Measurements from ENCODE around the gene SIRT2.
"Not testable (repeated sequence)": the region's sequence is repeated elsewhere in the genome, so short reads cannot be mapped to it uniquely, and the experiment has no call there.

The SIRT2 gene

GRCh38 chr19:38838208-38838985, 61.0 kb downstream of the SIRT2 start:
- Histone ChIP-seq H3K9me3 (ENCODE audit: control insufficient read depth, low read length) (no peaks in the 10 kb centered on the region), H3K36me3 (ENCODE audit: control insufficient read depth, insufficient read depth, low read length, severe bottlenecking) (peaks cover 79% of the 10 kb centered on the region), H3K4me3 (ENCODE audit: low read length) (no peak overlapping the region), H3K4me1 (ENCODE audit: control insufficient read depth, insufficient read depth, low read length) (peaks cover 7% of the 10 kb centered on the region), H3K27me3 (replicated peaks; ENCODE audit: control insufficient read depth, insufficient read depth, low read length) (no peaks in the 10 kb centered on the region), H3K9ac (ENCODE audit: low read length) (peak overlapping the region; percentile 31)
- no peak for DNase-seq (ENCODE audit: low read depth)

DNA sequence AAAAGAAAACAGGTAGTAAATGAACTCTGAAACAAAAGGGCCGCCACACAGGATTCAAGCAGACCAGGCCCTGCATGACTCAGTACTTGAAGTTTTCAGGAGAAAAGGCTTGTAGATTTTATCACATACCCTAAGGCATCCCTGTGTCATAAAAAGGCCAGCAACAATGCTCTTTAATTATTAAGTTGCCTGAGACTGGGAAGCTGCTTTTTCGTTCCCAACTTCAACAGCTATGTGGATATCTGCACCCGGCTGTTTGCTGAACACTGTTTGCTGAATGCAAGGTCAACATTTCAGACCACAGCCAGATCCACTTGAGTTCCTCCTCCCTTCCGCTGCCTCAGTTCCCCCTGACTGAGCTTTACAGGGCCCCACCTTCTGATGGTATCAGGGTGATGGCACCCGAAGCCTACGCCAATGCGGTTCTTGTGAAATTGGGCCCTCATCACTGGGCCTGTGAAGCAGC, 61.7 kb downstream of the SIRT2 start:
- peak; percentile 21 for DNase-seq (ENCODE audit: low read depth)
- peaks cover 72% of the 10 kb centered on the region for H3K36me3 ChIP-seq (ENCODE audit: control insufficient read depth, insufficient read depth, low read length, severe bottlenecking)

GRCh38 chr19:38836983-38837626, 62.3 kb downstream of the SIRT2 start:
- no peak for DNase-seq (ENCODE audit: low read depth)
- H3K9me3 ChIP-seq (ENCODE audit: control insufficient read depth, low read length): no peaks in the 10 kb centered on the region
- H3K36me3 ChIP-seq (ENCODE audit: control insufficient read depth, insufficient read depth, low read length, severe bottlenecking): peaks cover 66% of the 10 kb centered on the region
- peaks cover 16% of the 10 kb centered on the region for H3K4me1 ChIP-seq (ENCODE audit: control insufficient read depth, insufficient read depth, low read length)
- H3K9ac ChIP-seq (ENCODE audit: low read length): no peak overlapping the region
- H3K4me3 ChIP-seq (ENCODE audit: low read length): no peak overlapping the region
- H3K27me3 ChIP-seq (replicated peaks; ENCODE audit: control insufficient read depth, insufficient read depth, low read length): no peaks in the 10 kb centered on the region

More for the DNA sequence above, 61.7 kb downstream of the SIRT2 start:
- H3K9me3 ChIP-seq (ENCODE audit: control insufficient read depth, low read length): no peaks in the 10 kb centered on the region
- peaks cover 10% of the 10 kb centered on the region for H3K4me1 ChIP-seq (ENCODE audit: control insufficient read depth, insufficient read depth, low read length)
- no peaks in the 10 kb centered on the region for H3K27me3 ChIP-seq (replicated peaks; ENCODE audit: control insufficient read depth, insufficient read depth, low read length)
- no peak overlapping the region for H3K4me3 ChIP-seq (ENCODE audit: low read length)
- peak overlapping the region; percentile 1 for H3K9ac ChIP-seq (ENCODE audit: low read length)

- Histone ChIP-seq H3K9me3 (ENCODE audit: control insufficient read depth, low read length) (no peaks in the 10 kb centered on the region), H3K36me3 (ENCODE audit: control insufficient read depth, insufficient read depth, low read length, severe bottlenecking) (peaks cover 59% of the 10 kb centered on the region), H3K9ac (ENCODE audit: low read length) (no peak overlapping the region), H3K4me3 (ENCODE audit: low read length) (no peak overlapping the region), H3K4me1 (ENCODE audit: control insufficient read depth, insufficient read depth, low read length) (peaks cover 19% of the 10 kb centered on the region), H3K27me3 (replicated peaks; ENCODE audit: control insufficient read depth, insufficient read depth, low read length) (no peaks in the 10 kb centered on the region)
- no peak for DNase-seq (ENCODE audit: low read depth)
Measured at GRCh38 chr19:38836159-38836982, 63.0 kb downstream of the SIRT2 start.

- Histone ChIP-seq H3K9me3 (ENCODE audit: control insufficient read depth, low read length) (no peaks in the 10 kb centered on the region), H3K9ac (ENCODE audit: low read length) (no peak overlapping the region), H3K4me3 (ENCODE audit: low read length) (no peak overlapping the region), H3K36me3 (ENCODE audit: control insufficient read depth, insufficient read depth, low read length, severe bottlenecking) (peaks cover 43% of the 10 kb centered on the region), H3K4me1 (ENCODE audit: control insufficient read depth, insufficient read depth, low read length) (peaks cover 37% of the 10 kb centered on the region), H3K27me3 (replicated peaks; ENCODE audit: control insufficient read depth, insufficient read depth, low read length) (no peaks in the 10 kb centered on the region)
- no peak for DNase-seq (ENCODE audit: low read depth)
Measured at GRCh38 chr19:38834590-38834989, 64.8 kb downstream of the SIRT2 start.

GRCh38 chr19:38834104-38834490, 65.3 kb downstream of the SIRT2 start:
- Histone ChIP-seq H3K27me3 (replicated peaks; ENCODE audit: control insufficient read depth, insufficient read depth, low read length) (no peaks in the 10 kb centered on the region), H3K36me3 (ENCODE audit: control insufficient read depth, insufficient read depth, low read length, severe bottlenecking) (peaks cover 38% of the 10 kb centered on the region), H3K9me3 (ENCODE audit: control insufficient read depth, low read length) (no peaks in the 10 kb centered on the region), H3K4me1 (ENCODE audit: control insufficient read depth, insufficient read depth, low read length) (peaks cover 42% of the 10 kb centered on the region), H3K4me3 (ENCODE audit: low read length) (no peak overlapping the region), H3K9ac (ENCODE audit: low read length) (no peak overlapping the region)
- no peak for DNase-seq (ENCODE audit: low read depth)

GRCh38 chr19:38833092-38833425, 66.4 kb downstream of the SIRT2 start:
- Histone ChIP-seq H3K4me1 (ENCODE audit: control insufficient read depth, insufficient read depth, low read length) (peaks cover 45% of the 10 kb centered on the region), H3K36me3 (ENCODE audit: control insufficient read depth, insufficient read depth, low read length, severe bottlenecking) (peaks cover 31% of the 10 kb centered on the region), H3K9me3 (ENCODE audit: control insufficient read depth, low read length) (no peaks in the 10 kb centered on the region), H3K9ac (ENCODE audit: low read length) (no peak overlapping the region), H3K4me3 (ENCODE audit: low read length) (no peak overlapping the region), H3K27me3 (replicated peaks; ENCODE audit: control insufficient read depth, insufficient read depth, low read length) (no peaks in the 10 kb centered on the region)
- DNase-seq (ENCODE audit: low read depth): no peak

DNA sequence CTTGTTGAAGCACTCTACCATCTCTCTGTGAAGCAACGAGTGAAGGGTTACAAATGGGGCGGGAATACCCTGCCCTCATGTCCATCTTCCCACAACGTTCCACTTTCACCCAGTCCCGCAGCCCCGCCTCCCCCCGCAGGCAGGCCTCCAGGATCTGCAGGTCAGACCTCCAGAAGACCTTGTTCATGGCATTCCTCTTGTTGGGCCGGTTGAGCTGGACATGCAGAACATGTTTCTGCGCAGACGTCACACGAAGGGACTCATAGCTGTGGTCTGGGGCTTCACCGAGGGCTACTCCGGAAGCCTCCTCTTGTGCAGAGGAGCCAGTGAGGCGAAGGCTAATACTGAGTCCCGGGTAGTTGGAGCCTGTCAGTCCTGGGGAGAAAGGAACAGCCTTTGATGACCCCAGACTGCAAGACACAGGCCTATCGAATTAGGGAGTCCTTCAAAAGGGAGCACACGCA, 68.2 kb downstream of the SIRT2 start:
- Histone ChIP-seq H3K4me1 (ENCODE audit: control insufficient read depth, insufficient read depth, low read length) (peaks cover 45% of the 10 kb centered on the region), H3K36me3 (ENCODE audit: control insufficient read depth, insufficient read depth, low read length, severe bottlenecking) (peaks cover 23% of the 10 kb centered on the region), H3K4me3 (ENCODE audit: low read length) (peak overlapping the region; percentile 87), H3K9ac (ENCODE audit: low read length) (peak overlapping the region; percentile 96), H3K9me3 (ENCODE audit: control insufficient read depth, low read length) (no peaks in the 10 kb centered on the region), H3K27me3 (replicated peaks; ENCODE audit: control insufficient read depth, insufficient read depth, low read length) (no peaks in the 10 kb centered on the region)
- DNase-seq (ENCODE audit: low read depth): peak; percentile 92

DNA sequence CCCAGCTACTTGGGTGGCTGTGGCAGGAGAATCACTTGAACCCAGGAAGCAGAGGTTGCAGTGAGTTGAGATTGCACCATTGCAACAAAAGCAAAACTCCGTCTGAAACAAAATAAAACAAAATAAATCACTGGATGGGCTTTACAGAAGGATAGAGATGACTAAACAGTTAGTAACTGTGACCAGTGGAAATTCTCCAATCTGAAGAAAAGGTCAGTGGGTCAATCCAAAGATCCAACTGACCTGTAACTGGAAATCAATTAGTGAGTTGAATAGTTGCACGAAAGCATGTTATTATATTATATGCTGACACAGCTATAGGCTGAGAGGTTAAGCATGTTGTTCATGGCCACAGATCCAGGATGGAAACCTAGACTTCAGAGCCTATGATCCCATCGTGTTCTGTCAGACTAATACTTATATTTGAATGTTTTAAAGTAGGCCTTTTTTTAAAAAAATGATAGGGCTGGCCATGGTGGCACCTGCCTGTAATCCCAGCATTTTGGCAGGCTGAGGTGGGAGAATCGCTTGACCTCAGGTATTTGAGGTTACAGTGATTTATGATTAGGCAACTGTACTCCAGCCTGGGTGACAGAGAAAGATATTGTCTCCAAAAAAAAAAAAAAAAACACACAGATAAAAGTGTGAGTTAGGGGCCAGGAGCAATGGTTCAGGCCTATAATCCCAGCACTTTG, 69.2 kb downstream of the SIRT2 start:
- peak overlapping the region; percentile 87 for H3K4me3 ChIP-seq (ENCODE audit: low read length)
- peaks cover 38% of the 10 kb centered on the region for H3K4me1 ChIP-seq (ENCODE audit: control insufficient read depth, insufficient read depth, low read length)
- peaks cover 18% of the 10 kb centered on the region for H3K36me3 ChIP-seq (ENCODE audit: control insufficient read depth, insufficient read depth, low read length, severe bottlenecking)
- H3K9me3 ChIP-seq (ENCODE audit: control insufficient read depth, low read length): no peaks in the 10 kb centered on the region
- H3K27me3 ChIP-seq (replicated peaks; ENCODE audit: control insufficient read depth, insufficient read depth, low read length): no peaks in the 10 kb centered on the region
- DNase-seq (ENCODE audit: low read depth): peak; percentile 38
- peak overlapping the region; percentile 96 for H3K9ac ChIP-seq (ENCODE audit: low read length)

GRCh38 chr19:38829203-38829602, 70.2 kb downstream of the SIRT2 start:
- not testable (repeated sequence) for H3K27me3 ChIP-seq (replicated peaks; ENCODE audit: control insufficient read depth, insufficient read depth, low read length); H3K9me3 ChIP-seq (ENCODE audit: control insufficient read depth, low read length); H3K4me3 ChIP-seq (ENCODE audit: low read length)
- Histone ChIP-seq H3K4me1 (ENCODE audit: control insufficient read depth, insufficient read depth, low read length) (peaks cover 38% of the 10 kb centered on the region), H3K36me3 (ENCODE audit: control insufficient read depth, insufficient read depth, low read length, severe bottlenecking) (peaks cover 18% of the 10 kb centered on the region), H3K9ac (ENCODE audit: low read length) (peak overlapping the region; percentile 60)
- peak; percentile 70 for DNase-seq (ENCODE audit: low read depth)

All from adipocyte (in vitro differentiated cells).